ENCODE data around the gene FAM168B. TPM values are rescaled to one million over a fixed set of nuclear protein-coding genes. Genes with fewer than 3 reads are reported as not detected.

Gene FAM168B
- total and polyA plus RNA-seq, 12 donors, result 15.7 to 139 (median 95.9) TPM

DNA sequence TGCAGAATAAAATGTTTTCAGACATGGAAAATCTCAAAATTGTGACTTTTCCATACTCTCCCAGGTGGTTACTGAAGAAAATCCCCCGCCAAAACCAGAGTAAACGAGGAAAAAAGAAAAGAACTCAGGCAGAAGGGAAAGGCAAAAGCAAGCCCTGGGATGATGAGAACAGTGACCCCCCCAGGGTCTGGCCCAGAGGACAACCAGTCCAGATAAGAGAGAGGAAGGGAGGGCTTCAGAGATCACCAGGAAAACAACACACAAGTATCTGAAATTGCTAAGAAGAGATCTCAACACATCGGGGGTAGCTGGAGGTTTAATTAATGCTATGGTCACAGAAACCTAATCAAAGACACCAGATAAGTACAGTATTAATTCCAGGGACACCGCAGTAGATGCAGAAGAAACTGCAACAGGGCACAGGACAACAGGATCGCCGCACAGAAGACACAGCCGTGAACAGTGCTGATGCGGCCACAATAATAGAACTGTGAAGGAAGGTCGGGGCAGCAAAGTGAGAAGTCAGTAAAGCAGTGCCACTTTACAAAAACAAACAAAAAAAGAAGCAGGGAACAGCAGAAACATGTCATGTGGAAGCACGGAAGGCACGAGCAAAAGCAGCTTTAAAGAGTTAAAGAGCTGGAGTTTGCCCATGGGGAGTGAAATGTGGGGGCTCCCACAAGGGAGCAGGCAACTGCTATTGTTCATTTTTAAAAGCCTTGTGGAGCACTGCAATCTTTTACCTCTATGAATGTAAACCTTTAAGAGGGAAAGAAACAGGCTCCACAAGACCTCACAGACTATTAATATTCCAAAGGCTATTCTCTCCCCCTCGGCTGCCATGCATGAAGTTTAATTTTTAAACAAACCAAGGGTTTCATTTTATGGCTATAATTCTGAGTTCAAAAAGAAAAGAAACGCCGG, 28.4 kb downstream of the FAM168B start:
- Histone ChIP-seq H3K4me1 (replicated peaks in 1 of 2) (peaks cover 12 to 29% of the 10 kb centered on the region in 2 donors), H3K9me3 (replicated peaks in 1 of 3) (no peaks in the 10 kb centered on the region), H3K4me3 (no peak overlapping the region), H3K36me3 (replicated peaks in 1 of 2) (peaks cover 0 to 4% of the 10 kb centered on the region in 2 donors), H3K27me3 (no peaks in the 10 kb centered on the region), H3K27ac (no peak overlapping the region)
- 76 to 81% (median 78%) methylated on average over 14 of the region's 14 CpGs for WGBS, 4 donors
- intact Hi-C loops (cut with DNase I), result no loop called here
- no peak for DNase-seq
- TF ChIP-seq, protein P1, sequence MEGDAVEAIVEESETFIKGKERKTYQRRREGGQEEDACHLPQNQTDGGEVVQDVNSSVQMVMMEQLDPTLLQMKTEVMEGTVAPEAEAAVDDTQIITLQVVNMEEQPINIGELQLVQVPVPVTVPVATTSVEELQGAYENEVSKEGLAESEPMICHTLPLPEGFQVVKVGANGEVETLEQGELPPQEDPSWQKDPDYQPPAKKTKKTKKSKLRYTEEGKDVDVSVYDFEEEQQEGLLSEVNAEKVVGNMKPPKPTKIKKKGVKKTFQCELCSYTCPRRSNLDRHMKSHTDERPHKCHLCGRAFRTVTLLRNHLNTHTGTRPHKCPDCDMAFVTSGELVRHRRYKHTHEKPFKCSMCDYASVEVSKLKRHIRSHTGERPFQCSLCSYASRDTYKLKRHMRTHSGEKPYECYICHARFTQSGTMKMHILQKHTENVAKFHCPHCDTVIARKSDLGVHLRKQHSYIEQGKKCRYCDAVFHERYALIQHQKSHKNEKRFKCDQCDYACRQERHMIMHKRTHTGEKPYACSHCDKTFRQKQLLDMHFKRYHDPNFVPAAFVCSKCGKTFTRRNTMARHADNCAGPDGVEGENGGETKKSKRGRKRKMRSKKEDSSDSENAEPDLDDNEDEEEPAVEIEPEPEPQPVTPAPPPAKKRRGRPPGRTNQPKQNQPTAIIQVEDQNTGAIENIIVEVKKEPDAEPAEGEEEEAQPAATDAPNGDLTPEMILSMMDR (IDR thresholded peaks at IDR 0.05), result no peak
- TF ChIP-seq POLR2A (IDR thresholded peaks at IDR 0.05), result no peak

- intact Hi-C loops (cut with DNase I), result no loop called here
- Histone ChIP-seq H3K9me3 (replicated peaks in 1 of 3) (no peaks in the 10 kb centered on the region), H3K4me1 (replicated peaks in 1 of 2) (peaks cover 12 to 29% of the 10 kb centered on the region in 2 donors), H3K27ac (no peak overlapping the region), H3K27me3 (no peaks in the 10 kb centered on the region), H3K4me3 (no peak overlapping the region), H3K36me3 (replicated peaks in 1 of 2) (peaks cover 0 to 4% of the 10 kb centered on the region in 2 donors)
- TF ChIP-seq POLR2A (IDR thresholded peaks at IDR 0.05), result no peak
- TF ChIP-seq, protein P1 (IDR thresholded peaks at IDR 0.05), result no peak
- DNase-seq, result peak in 1 of 7 donors; percentile 36
- 68 to 79% (median 75%) methylated on average over 11 of the region's 11 CpGs for WGBS, 4 donors
Measured at GRCh38 chr2:131063501-131064283, 29.6 kb downstream of the FAM168B start.

DNA sequence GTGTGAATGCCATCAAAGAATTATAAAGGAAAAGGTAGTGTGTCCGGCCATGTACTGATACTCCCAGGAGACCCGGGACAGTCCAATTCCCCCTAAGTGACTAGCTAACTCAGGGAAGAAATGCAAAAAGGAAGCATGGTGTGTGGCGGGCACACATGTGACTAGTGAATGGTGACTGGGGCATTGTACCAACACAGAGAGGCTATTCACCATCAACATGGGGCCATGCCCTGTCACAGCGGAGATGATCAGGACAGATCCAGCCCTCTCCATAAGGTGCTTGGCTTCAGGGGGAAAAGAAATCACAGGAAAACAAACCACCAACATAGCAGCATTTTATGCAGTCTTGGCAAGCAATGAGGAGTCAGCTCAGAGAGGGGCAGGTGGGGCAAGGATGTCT, 34.3 kb downstream of the FAM168B start:
- H3K27me3 ChIP-seq, result no peaks in the 10 kb centered on the region
- no peak for DNase-seq
- peaks cover 18 to 25% of the 10 kb centered on the region in 2 donors for H3K4me1 ChIP-seq (replicated peaks in 1 of 2)
- H3K27ac ChIP-seq, result no peak overlapping the region
- WGBS, 4 donors, result 90 to 97% (median 93%) methylated on average over 4 of the region's 4 CpGs
- H3K36me3 ChIP-seq (replicated peaks in 1 of 2), result peaks cover 0 to 28% of the 10 kb centered on the region in 2 donors
- H3K4me3 ChIP-seq, result no peak overlapping the region
- TF ChIP-seq POLR2A (IDR thresholded peaks at IDR 0.05), result no peak
- no peaks in the 10 kb centered on the region for H3K9me3 ChIP-seq (replicated peaks in 1 of 3)
- intact Hi-C loops (cut with DNase I), result no loop called here

DNA sequence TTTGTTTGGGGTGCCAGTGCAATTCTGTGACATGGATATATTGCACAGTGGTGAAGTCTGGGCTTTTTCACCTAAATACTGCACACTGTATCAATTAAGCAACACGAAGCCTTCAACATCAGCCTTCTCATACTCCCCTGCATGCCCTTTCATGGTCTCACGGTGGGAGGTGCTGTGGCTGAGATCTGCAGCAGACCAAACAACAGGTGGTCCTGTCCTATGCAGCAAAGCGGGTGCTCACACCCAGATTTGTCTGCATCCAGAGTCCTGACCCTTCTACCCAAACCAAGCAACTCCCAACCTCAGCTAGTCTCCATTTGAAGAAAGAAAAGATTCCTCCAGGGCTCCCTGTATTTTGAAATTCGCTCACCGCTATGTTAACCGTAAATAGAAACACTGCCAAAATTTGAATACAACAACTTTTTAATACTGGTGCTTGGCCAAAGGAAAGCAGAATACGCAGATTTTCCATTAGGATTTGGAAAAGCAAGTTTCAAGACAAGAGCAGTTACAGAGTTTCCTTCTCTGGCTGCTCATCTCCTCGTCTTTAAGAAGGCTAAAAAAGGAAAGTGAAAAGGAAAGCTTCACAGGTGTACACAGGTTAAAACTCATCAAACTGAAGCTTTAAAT, 34.9 kb downstream of the FAM168B start:
- no peaks in the 10 kb centered on the region for H3K9me3 ChIP-seq (replicated peaks in 1 of 3)
- intact Hi-C loops (cut with DNase I), result no loop called here
- peaks cover 16 to 22% of the 10 kb centered on the region in 2 donors for H3K4me1 ChIP-seq (replicated peaks in 1 of 2)
- no peak overlapping the region for H3K4me3 ChIP-seq
- peaks cover 0 to 34% of the 10 kb centered on the region in 2 donors for H3K36me3 ChIP-seq (replicated peaks in 1 of 2)
- TF ChIP-seq, protein P1 (IDR thresholded peaks at IDR 0.05), result no peak
- no peak for TF ChIP-seq POLR2A (IDR thresholded peaks at IDR 0.05)
- no peak overlapping the region for H3K27ac ChIP-seq
- 80 to 93% (median 89%) methylated on average over 8 of the region's 8 CpGs for WGBS, 4 donors
- H3K27me3 ChIP-seq, result no peaks in the 10 kb centered on the region
- DNase-seq, result no peak

Measured in adrenal gland (tissue), 12 donors.